GM12891 (cell line): ENCODE data around the gene RANBP1.
A peak's percentile ranks its signal among the peaks of the same experiment; 100 is the strongest.

Experiments used
- PAX5 ChIP-seq: IDR thresholded peaks from 2 replicates; pipeline ENCODE4 v1.6.1; 2011; ENCODE audit warnings: low read length, moderate library complexity, mild to moderate bottlenecking; ENCODE audit not compliant: insufficient read depth, severe bottlenecking
- POLR2A ChIP-seq: IDR thresholded peaks from 2 replicates; pipeline ENCODE4 v1.6.1; 2011; ENCODE audit warnings: low read depth, low read length, control low read depth
- POLR2AphosphoS5 ChIP-seq: IDR thresholded peaks from 2 replicates; pipeline ENCODE4 v1.6.1; 2011; ENCODE audit warnings: low read depth, low read length, control low read depth
- POU2F2 ChIP-seq: IDR thresholded peaks from 2 replicates; pipeline ENCODE4 v1.6.1; 2011; ENCODE audit warnings: low read depth, mild to moderate bottlenecking, control low read depth, low read length, moderate library complexity
- SPI1 ChIP-seq: IDR thresholded peaks from 2 replicates; pipeline ENCODE4 v1.6.1; 2011; ENCODE audit warnings: low read depth, low read length, control low read depth
- TAF1 ChIP-seq: IDR thresholded peaks from 2 replicates; pipeline ENCODE4 v1.6.1; 2011; ENCODE audit warnings: low read depth, low read length, control low read depth

DNA sequence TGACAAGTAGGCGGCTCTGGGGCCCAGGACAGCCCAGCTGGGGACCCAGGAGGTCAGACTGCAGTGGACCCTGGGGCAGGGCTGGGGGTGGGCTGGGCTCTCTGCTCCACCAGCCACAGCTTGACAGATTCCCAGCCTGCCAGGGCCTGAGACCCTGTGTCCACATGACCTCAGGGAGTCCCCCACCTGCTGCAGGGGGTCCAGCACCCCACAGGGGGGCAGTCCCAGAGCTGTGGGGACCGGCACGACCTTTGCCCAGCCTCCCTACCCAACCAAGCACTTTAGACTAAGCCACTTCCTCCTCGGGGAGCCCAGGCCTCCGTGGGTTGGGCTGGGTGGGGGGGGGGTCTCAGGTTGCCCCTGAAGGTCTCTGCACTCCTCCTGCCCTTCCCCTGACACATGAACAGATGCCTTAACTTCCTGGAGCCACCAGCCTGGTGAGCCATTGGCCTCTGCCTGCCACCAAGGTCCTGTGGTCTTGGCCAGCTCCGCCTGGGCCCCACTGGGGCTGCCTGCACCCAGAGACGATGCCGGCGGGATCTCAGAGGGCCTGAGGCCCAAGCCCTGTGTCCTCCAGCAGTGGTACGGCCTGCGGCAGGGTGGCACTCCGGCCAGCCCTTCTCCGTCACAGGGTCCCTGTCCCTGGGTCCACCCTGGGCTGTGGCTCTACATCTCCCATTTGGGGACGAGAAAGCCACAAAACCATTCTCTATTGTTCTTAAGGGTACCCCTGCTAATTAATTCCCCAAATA, 31.5 kb downstream of the RANBP1 start:
- no peak for TF ChIP-seq TAF1
- no peak for TF ChIP-seq POLR2AphosphoS5
- TF ChIP-seq POLR2A = no peak
- no peak for TF ChIP-seq POU2F2
- peak; percentile 28; the same call in 1 of the 2 replicates for TF ChIP-seq SPI1
- TF ChIP-seq PAX5 = no peak
